B cell (primary cell): ENCODE data around the gene KRT82. TPM values are rescaled to one million over a fixed set of nuclear protein-coding genes. Genes with fewer than 3 reads are reported as not detected.

Experiments used
- ATAC-seq: fragments of 200-7000 bp; cut with Tn5 transposase; one replicate; pipeline ENCODE4 v1.10.0; 2021; ENCODE audit warnings: low read depth, mild to moderate bottlenecking, moderate number of reproducible peaks, moderate library complexity
- CTCF ChIA-PET: fragments of 350-600 bp; sonication (Branson Sonifier 250); formaldehyde crosslinking; loops from one replicate; lab custom pipeline; 2021; ENCODE audit warnings: antibody characterized with exemption, inconsistent platforms; lab: Charles Lee
- POLR2A ChIA-PET: fragments of 350-600 bp; sonication (Branson Sonifier 250); formaldehyde crosslinking; loops from one replicate; lab custom pipeline; 2021; ENCODE audit warnings: antibody characterized with exemption; lab: Charles Lee
- DNase-seq: peaks from one replicate; pipeline ENCODE4 v3.0.0; 2013
- H2AFZ ChIP-seq: 2 replicates; pipeline ENCODE4 v1.6.1; 2012; ENCODE audit warnings: mild to moderate bottlenecking, low read depth, low read length; ENCODE audit not compliant: insufficient read depth, poor library complexity, severe bottlenecking
- H3K27ac ChIP-seq, 2 donors: 1 replicate in 1 of 2; 2 replicates in 1 of 2; pipeline ENCODE4 v1.5.1; 2012 to 2013; ENCODE audit warnings: low read length in 2 of 2, mild to moderate bottlenecking in 2 of 2, moderate library complexity in 1 of 2
- H3K27me3 ChIP-seq, 4 experiments: fragments of 200-600 bp in 1 of 4; sonication (generic) in 1 of 4; replicated peaks in 1 of 4; 1 replicate in 2 of 4; 2 replicates in 2 of 4; pipeline versions ENCODE4 v1.6.1 to v1.7.0; 2013 to 2016; ENCODE audit warnings: low read length in 3 of 4, mild to moderate bottlenecking in 2 of 4, mixed read lengths in 1 of 4, moderate library complexity in 1 of 4; ENCODE audit not compliant: insufficient read depth in 4 of 4, control insufficient read depth in 3 of 4; ENCODE audit errors: control extremely low read depth in 1 of 4
- H3K36me3 ChIP-seq, 2 experiments: replicated peaks in 1 of 2; 1 replicate in 1 of 2; 2 replicates in 1 of 2; pipeline versions ENCODE4 v1.6.1 to v1.7.1; 2013; ENCODE audit warnings: low read length in 1 of 2; ENCODE audit not compliant: insufficient read depth in 2 of 2, control insufficient read depth in 1 of 2; ENCODE audit errors: control extremely low read depth in 1 of 2, extremely low read depth in 1 of 2
- H3K4me1 ChIP-seq, 2 donors: fragments of 200-600 bp in 1 of 2; sonication (generic) in 1 of 2; 1 replicate in 1 of 2; 2 replicates in 1 of 2; pipeline versions ENCODE4 v1.5.1 to v1.6.1; 2013 to 2017; ENCODE audit warnings: low read length in 2 of 2; ENCODE audit not compliant: control insufficient read depth in 2 of 2, insufficient read depth in 2 of 2
- H3K4me2 ChIP-seq: replicated peaks from 2 replicates; pipeline ENCODE3; 2012; ENCODE audit warnings: mild to moderate bottlenecking, low read depth, low read length; ENCODE audit not compliant: poor library complexity, severe bottlenecking
- H3K4me3 ChIP-seq, 5 experiments: fragments of 200-600 bp in 1 of 5; sonication (generic) in 1 of 5; 1 replicate in 3 of 5; 2 replicates in 2 of 5; pipeline versions ENCODE4 v1.5.1 to v1.7.0; 2011 to 2016; ENCODE audit warnings: low read length in 4 of 5, mild to moderate bottlenecking in 4 of 5, low read depth in 2 of 5, control low read depth in 1 of 5, moderate library complexity in 1 of 5; ENCODE audit not compliant: insufficient read depth in 1 of 5; ENCODE audit errors: control extremely low read depth in 1 of 5, extremely low read depth in 1 of 5
- H3K79me2 ChIP-seq: fragments of 200-600 bp; sonication (generic); one replicate; pipeline ENCODE4 v1.6.0; 2016; ENCODE audit warnings: low read length; ENCODE audit not compliant: control insufficient read depth, insufficient read depth
- H3K9ac ChIP-seq: fragments of 200-600 bp; sonication (generic); 2 replicates; pipeline ENCODE4 v1.6.1; 2017; ENCODE audit warnings: mild to moderate bottlenecking, low read length, moderate library complexity
- H3K9me3 ChIP-seq, 3 donors: one replicate each; pipeline versions ENCODE4 v1.6.1 to v1.7.1; 2013; ENCODE audit warnings: low read length in 2 of 3; ENCODE audit not compliant: control insufficient read depth in 2 of 3, insufficient read depth in 1 of 3; ENCODE audit errors: control extremely low read depth in 1 of 3
- H4K20me1 ChIP-seq: 2 replicates; pipeline ENCODE4 v1.6.0; 2012; ENCODE audit warnings: mild to moderate bottlenecking, low read length; ENCODE audit not compliant: insufficient read depth, control insufficient read depth, poor library complexity, severe bottlenecking
- H3K27ac Mint-ChIP-seq: one replicate; pipeline ENCODE4 v1.8.0; 2021; ENCODE audit warnings: mixed read lengths
- H3K27me3 Mint-ChIP-seq: one replicate; pipeline ENCODE4 v1.8.0; 2021; ENCODE audit warnings: mixed read lengths
- H3K4me1 Mint-ChIP-seq: one replicate; pipeline ENCODE4 v1.8.0; 2021; ENCODE audit warnings: mixed read lengths
- H3K4me3 Mint-ChIP-seq: one replicate; pipeline ENCODE4 v1.8.0; 2021; ENCODE audit warnings: mixed read lengths
- H3K9me3 Mint-ChIP-seq: one replicate; pipeline ENCODE4 v1.8.0; 2022; ENCODE audit warnings: mixed read lengths; ENCODE audit not compliant: insufficient read depth
- EZH2 ChIP-seq: IDR thresholded peaks from 2 replicates; pipeline ENCODE4 v1.6.1; 2012; ENCODE audit warnings: borderline replicate concordance, low read depth, mild to moderate bottlenecking, moderate library complexity, low read length; ENCODE audit not compliant: insufficient read depth, poor library complexity, severe bottlenecking
- WGBS: methylation state at CpG from one replicate; pipeline ENCODE4 v1.1.5; 2013; ENCODE audit warnings: missing lambda C conversion rate; ENCODE audit not compliant: insufficient coverage; 5-methylcytosine and 5-hydroxymethylcytosine counted together
- intact Hi-C: fragments of 100-400 bp; cut with micrococcal nuclease; formaldehyde crosslinking; loops from one replicate; pipeline ENCODE4 v1.10.0; 2022
- polyA plus RNA-seq: library from polyadenylated mRNA; depleted of rRNA; stranded (reverse); fragments of >200 nt; gene quantifications from 2 replicates; pipeline ENCODE4 v1.2.3, GENCODE V29; 2012
- total RNA-seq, 2 donors: library from RNA; stranded (reverse); fragments of 120-200 nt in 1 of 2; gene quantifications; 1 replicate in 1 of 2; 2 replicates in 1 of 2; pipeline versions ENCODE4 v1.2.3 to v1.2.4, GENCODE V29; 2013 to 2022
- TF ChIP-seq, protein P1 (sequence below): fragments of 200-600 bp; IDR thresholded peaks from one replicate; pipeline ENCODE4 v1.8.0; 2022; ENCODE audit warnings: antibody characterized with exemption, mild to moderate bottlenecking

KRT82 gene
- total and polyA plus RNA-seq, 2 donors (not counting 1 experiment from before 2014, with no cell fraction given) = not detected

DNA sequence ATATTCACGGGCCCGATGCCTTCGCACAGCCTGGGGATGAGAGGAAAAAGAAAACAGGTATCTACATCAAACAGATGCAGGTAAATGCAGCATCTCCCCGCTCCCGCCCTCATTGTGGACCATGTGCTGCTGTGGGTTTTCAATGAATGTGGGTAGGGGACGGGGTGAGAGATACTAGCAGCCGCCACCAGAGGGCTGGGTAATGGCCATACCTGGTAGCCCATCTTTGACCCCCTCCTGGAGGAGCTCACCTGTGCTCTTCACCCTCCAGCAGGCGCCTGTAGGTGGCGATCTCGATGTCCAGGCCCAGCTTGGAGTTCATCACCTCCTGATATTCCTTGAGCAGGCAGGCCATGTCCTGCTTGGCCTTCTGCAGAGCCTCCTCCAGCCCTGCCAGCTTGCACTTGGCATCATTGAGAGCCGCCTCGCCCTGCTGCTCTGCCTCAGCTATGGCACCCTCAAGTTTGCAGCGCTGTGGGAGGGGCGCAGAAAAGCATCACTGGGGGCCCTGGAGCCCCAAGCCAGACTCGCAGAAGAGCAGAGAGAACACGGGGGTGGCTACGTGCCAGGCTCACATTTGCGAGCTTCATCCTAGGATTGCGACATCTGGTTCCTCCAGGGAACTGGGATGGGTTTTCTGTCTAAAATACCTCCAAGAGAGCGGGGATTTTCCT, 10.2 kb downstream of the KRT82 start:
- intact Hi-C loops = no loop called here
- H3K9ac ChIP-seq = no peak overlapping the region
- TF ChIP-seq, protein P1, sequence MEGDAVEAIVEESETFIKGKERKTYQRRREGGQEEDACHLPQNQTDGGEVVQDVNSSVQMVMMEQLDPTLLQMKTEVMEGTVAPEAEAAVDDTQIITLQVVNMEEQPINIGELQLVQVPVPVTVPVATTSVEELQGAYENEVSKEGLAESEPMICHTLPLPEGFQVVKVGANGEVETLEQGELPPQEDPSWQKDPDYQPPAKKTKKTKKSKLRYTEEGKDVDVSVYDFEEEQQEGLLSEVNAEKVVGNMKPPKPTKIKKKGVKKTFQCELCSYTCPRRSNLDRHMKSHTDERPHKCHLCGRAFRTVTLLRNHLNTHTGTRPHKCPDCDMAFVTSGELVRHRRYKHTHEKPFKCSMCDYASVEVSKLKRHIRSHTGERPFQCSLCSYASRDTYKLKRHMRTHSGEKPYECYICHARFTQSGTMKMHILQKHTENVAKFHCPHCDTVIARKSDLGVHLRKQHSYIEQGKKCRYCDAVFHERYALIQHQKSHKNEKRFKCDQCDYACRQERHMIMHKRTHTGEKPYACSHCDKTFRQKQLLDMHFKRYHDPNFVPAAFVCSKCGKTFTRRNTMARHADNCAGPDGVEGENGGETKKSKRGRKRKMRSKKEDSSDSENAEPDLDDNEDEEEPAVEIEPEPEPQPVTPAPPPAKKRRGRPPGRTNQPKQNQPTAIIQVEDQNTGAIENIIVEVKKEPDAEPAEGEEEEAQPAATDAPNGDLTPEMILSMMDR = no peak
- no peak for TF ChIP-seq EZH2
- no peaks in the 10 kb centered on the region for H3K36me3 ChIP-seq
- H3K27me3 Mint-ChIP-seq = peaks cover 7% of the 10 kb centered on the region
- POLR2A ChIA-PET = no interaction called here
- no peak for ATAC-seq
- no peak for DNase-seq
- no peaks in the 10 kb centered on the region for H3K9me3 ChIP-seq
- peaks cover 0 to 3% (median 0%) of the 10 kb centered on the region in 4 experiments for H3K27me3 ChIP-seq
- no peaks in the 10 kb centered on the region for H3K9me3 Mint-ChIP-seq
- H2AFZ ChIP-seq = no peak overlapping the region
- H3K4me1 ChIP-seq = no peaks in the 10 kb centered on the region
- H3K4me3 ChIP-seq = no peak overlapping the region
- H3K4me3 Mint-ChIP-seq = no peak overlapping the region
- no peak overlapping the region for H3K27ac Mint-ChIP-seq
- H3K4me2 ChIP-seq = no peak overlapping the region
- H3K27ac ChIP-seq = no peak overlapping the region
- 76% methylated on average over 17 of the region's 20 CpGs for WGBS
- CTCF ChIA-PET = no interaction called here
- no peaks in the 10 kb centered on the region for H3K79me2 ChIP-seq
- H4K20me1 ChIP-seq = no peaks in the 10 kb centered on the region
- no peaks in the 10 kb centered on the region for H3K4me1 Mint-ChIP-seq

DNA sequence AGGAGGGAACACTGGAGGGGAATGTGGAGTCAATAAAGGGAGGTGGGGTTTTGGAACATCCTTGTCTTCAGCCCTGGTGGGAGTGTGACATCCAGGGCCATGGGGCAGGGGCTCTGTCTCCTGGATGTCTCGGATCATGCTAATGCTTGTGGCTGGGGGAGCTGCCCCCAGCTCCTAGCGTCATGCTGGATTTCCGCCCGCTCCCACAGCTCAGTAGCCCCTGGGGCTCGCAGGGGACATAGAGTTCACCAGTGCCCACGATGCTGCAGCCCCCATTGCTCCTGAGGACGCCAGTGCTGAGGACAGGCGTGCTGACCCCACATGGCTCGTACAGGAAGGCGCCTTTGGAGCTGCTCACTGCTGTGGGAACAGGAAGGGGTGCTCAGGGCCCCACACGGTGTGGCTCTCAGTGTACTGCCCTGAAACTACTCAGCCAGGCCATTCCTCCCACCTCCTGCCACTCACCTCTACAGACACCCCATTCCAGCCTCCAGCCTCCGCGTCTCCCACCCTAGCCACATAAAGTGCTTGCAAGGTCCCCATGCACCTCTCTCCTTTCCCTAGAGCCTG, 11.2 kb downstream of the KRT82 start:
- H3K27me3 ChIP-seq = peaks cover 0 to 3% (median 0%) of the 10 kb centered on the region in 4 experiments
- no peak overlapping the region for H3K27ac ChIP-seq
- Mint-ChIP-seq H3K4me1 (no peaks in the 10 kb centered on the region), H3K4me3 (no peak overlapping the region), H3K9me3 (no peaks in the 10 kb centered on the region), H3K27ac (no peak overlapping the region), H3K27me3 (peaks cover 7% of the 10 kb centered on the region)
- TF ChIP-seq EZH2 = no peak
- TF ChIP-seq, protein P1 = no peak
- H2AFZ ChIP-seq = no peak overlapping the region
- ATAC-seq (no peak), DNase-seq (no peak)
- H3K4me3 ChIP-seq = no peak overlapping the region
- intact Hi-C loops = no loop called here
- H3K79me2 ChIP-seq = no peaks in the 10 kb centered on the region
- H4K20me1 ChIP-seq = no peaks in the 10 kb centered on the region
- no peaks in the 10 kb centered on the region for H3K4me1 ChIP-seq
- ChIA-PET CTCF (no interaction called here), POLR2A (no interaction called here)
- H3K9ac ChIP-seq = no peak overlapping the region
- H3K9me3 ChIP-seq = no peaks in the 10 kb centered on the region
- no peaks in the 10 kb centered on the region for H3K36me3 ChIP-seq
- WGBS = 87% methylated on average over 13 of the region's 13 CpGs
- H3K4me2 ChIP-seq = no peak overlapping the region
